Liver (tissue), 9 donors: ENCODE data around the gene AP1M2. TPM values are rescaled to one million over a fixed set of nuclear protein-coding genes. Genes with fewer than 3 reads are reported as not detected.

Experiments
- DNase-seq: peaks from one replicate; pipeline ENCODE4 v3.0.0-alpha.2; 2017; ENCODE audit warnings: low spot score
- H3K27ac ChIP-seq, 2 donors: one replicate each; pipeline ENCODE4 v1.7.0; 2013; ENCODE audit warnings: inconsistent platforms in 2 of 2, low read length in 2 of 2, control low read depth in 1 of 2, low read depth in 1 of 2, mild to moderate bottlenecking in 1 of 2
- H3K27me3 ChIP-seq, 4 donors: one replicate each; pipeline versions ENCODE4 v1.6.1 to v1.7.0; 2013; ENCODE audit warnings: low read length in 3 of 4, inconsistent platforms in 1 of 4, mild to moderate bottlenecking in 1 of 4, moderate library complexity in 1 of 4; ENCODE audit not compliant: control insufficient read depth in 4 of 4, insufficient read depth in 4 of 4
- H3K36me3 ChIP-seq, 4 donors: one replicate each; pipeline versions ENCODE4 v1.6.1 to v1.7.0; 2013; ENCODE audit warnings: low read length in 3 of 4, mild to moderate bottlenecking in 3 of 4, low read depth in 1 of 4, moderate library complexity in 1 of 4; ENCODE audit not compliant: control insufficient read depth in 4 of 4, insufficient read depth in 3 of 4
- H3K4me1 ChIP-seq, 4 donors: one replicate each; pipeline versions ENCODE4 v1.6.1 to v1.7.0; 2013; ENCODE audit warnings: low read length in 3 of 4, mild to moderate bottlenecking in 3 of 4, moderate library complexity in 1 of 4; ENCODE audit not compliant: control insufficient read depth in 4 of 4, insufficient read depth in 4 of 4
- H3K4me3 ChIP-seq, 3 donors: one replicate each; pipeline versions ENCODE4 v1.6.1 to v1.7.0; 2013; ENCODE audit warnings: low read length in 3 of 3, control low read depth in 1 of 3, low read depth in 1 of 3, mild to moderate bottlenecking in 1 of 3
- H3K9ac ChIP-seq, 2 donors: one replicate each; pipeline ENCODE4 v1.7.0; 2013; ENCODE audit warnings: low read length in 2 of 2, mild to moderate bottlenecking in 2 of 2, moderate library complexity in 2 of 2, control low read depth in 1 of 2, low read depth in 1 of 2
- H3K9me3 ChIP-seq, 4 donors: one replicate each; pipeline versions ENCODE4 v1.6.1 to v1.7.0; 2013; ENCODE audit warnings: low read length in 3 of 4; ENCODE audit not compliant: control insufficient read depth in 4 of 4
- EGR1 ChIP-seq, 2 donors: IDR thresholded peaks; 2 replicates each; pipeline ENCODE4 v1.6.1; 2016 to 2018; ENCODE audit warnings: antibody characterized with exemption in 2 of 2, low read depth in 2 of 2
- FOXA1 ChIP-seq: IDR thresholded peaks from 2 replicates; pipeline ENCODE4 v1.6.1; 2016; ENCODE audit warnings: antibody characterized with exemption
- FOXA2 ChIP-seq: IDR thresholded peaks from 2 replicates; pipeline ENCODE4 v1.6.1; 2016; ENCODE audit warnings: antibody characterized with exemption
- GABPA ChIP-seq, 2 donors: IDR thresholded peaks in 1 of 2; conservative IDR thresholded peaks in 1 of 2; 2 replicates each; pipeline ENCODE4 v1.6.1; 2016; ENCODE audit warnings: antibody characterized with exemption in 2 of 2, mild to moderate bottlenecking in 1 of 2, moderate library complexity in 1 of 2
- HNF4A ChIP-seq, 2 donors: conservative IDR thresholded peaks; 2 replicates each; pipeline ENCODE4 v1.6.1; 2016; ENCODE audit warnings: antibody characterized with exemption in 2 of 2, mild to moderate bottlenecking in 2 of 2
- HNF4G ChIP-seq: IDR thresholded peaks from 2 replicates; pipeline ENCODE4 v1.6.1; 2016; ENCODE audit warnings: antibody characterized with exemption
- JUND ChIP-seq, 2 donors: IDR thresholded peaks; 2 replicates each; pipeline ENCODE4 v1.6.1; 2016; ENCODE audit warnings: antibody characterized with exemption in 2 of 2
- MAX ChIP-seq: IDR thresholded peaks from 2 replicates; pipeline ENCODE4 v1.6.1; 2016; ENCODE audit warnings: antibody characterized with exemption
- NR2F2 ChIP-seq: IDR thresholded peaks from 2 replicates; pipeline ENCODE4 v1.6.1; 2016; ENCODE audit warnings: antibody characterized with exemption
- RAD21 ChIP-seq, 2 donors: IDR thresholded peaks; 2 replicates each; pipeline ENCODE4 v1.6.1; 2016; ENCODE audit warnings: antibody characterized with exemption in 2 of 2, mild to moderate bottlenecking in 2 of 2
- REST ChIP-seq: IDR thresholded peaks from 2 replicates; pipeline ENCODE4 v1.6.1; 2016; ENCODE audit warnings: antibody characterized with exemption, mild to moderate bottlenecking
- RXRA ChIP-seq, 2 donors: IDR thresholded peaks; 2 replicates each; pipeline ENCODE4 v1.6.1; 2017 to 2018; ENCODE audit warnings: antibody characterized with exemption in 2 of 2, mild to moderate bottlenecking in 1 of 2
- SP1 ChIP-seq: IDR thresholded peaks from 2 replicates; pipeline ENCODE4 v1.6.1; 2018; ENCODE audit warnings: antibody characterized with exemption, mild to moderate bottlenecking
- TAF1 ChIP-seq: conservative IDR thresholded peaks from 2 replicates; pipeline ENCODE4 v1.6.1; 2016; ENCODE audit warnings: antibody characterized with exemption, mild to moderate bottlenecking
- YY1 ChIP-seq: IDR thresholded peaks from 2 replicates; pipeline ENCODE4 v1.6.1; 2016; ENCODE audit warnings: antibody characterized with exemption, mild to moderate bottlenecking
- WGBS: extraction: QIAGEN DNeasy Blood & Tissue Kit; methylation state at CpG from one replicate; pipeline ENCODE4 v1.1.7; 2013; 5-methylcytosine and 5-hydroxymethylcytosine counted together
- polyA plus RNA-seq, 2 donors: library from polyadenylated mRNA; stranded (reverse) in 1 of 2; unstranded in 1 of 2; fragments of 200-250 nt in 1 of 2; fragments of >200 nt in 1 of 2; fragmentation: Nextera tagmentation in 1 of 2; extraction: Ambion mirVana in 1 of 2; gene quantifications; one replicate each; pipeline versions ENCODE4 v1.2.1 to v1.2.3, GENCODE V29; 2013 to 2015
- total RNA-seq, 2 donors: library from RNA; depleted of rRNA; stranded (reverse); fragments of >200 nt; gene quantifications; one replicate each; pipeline ENCODE4 v1.2.3, GENCODE V29; 2014
- TF ChIP-seq, protein P1 (sequence below): fragments of 150-350 bp; IDR thresholded peaks from 2 replicates; pipeline ENCODE4 v1.5.1; 2017; ENCODE audit warnings: improper control_type of control experiment, low read depth, low read length; ENCODE audit not compliant: missing input control
- TF ChIP-seq, protein P2 (sequence below): IDR thresholded peaks from 2 replicates; pipeline ENCODE4 v1.6.1; 2016; ENCODE audit warnings: antibody characterized with exemption
- TF ChIP-seq, protein P3 (sequence below): IDR thresholded peaks from 2 replicates; pipeline ENCODE4 v1.6.1; 2016; ENCODE audit warnings: antibody characterized with exemption
- donor health status: healthy.
- donor health status: healthy.
- donor health status: healthy.
- donor health status: healthy.
- donor health status: healthy.

AP1M2 gene
- total and polyA plus RNA-seq, 4 donors, result 0.42 to 1.3 (median 0.70) TPM

GRCh38 chr19:10577951-10578350 is 9.2 kb downstream of the AP1M2 start:
- Histone ChIP-seq H3K4me1 (peaks cover 0 to 5% (median 2%) of the 10 kb centered on the region in 4 donors), H3K9me3 (no peaks in the 10 kb centered on the region), H3K36me3 (no peaks in the 10 kb centered on the region), H3K9ac (no peak overlapping the region), H3K4me3 (no peak overlapping the region), H3K27me3 (no peaks in the 10 kb centered on the region), H3K27ac (no peak overlapping the region)
- WGBS, result 92% methylated on average over 6 of the region's 6 CpGs
- TF ChIP-seq MAX, result no peak
- no peak for DNase-seq

DNA sequence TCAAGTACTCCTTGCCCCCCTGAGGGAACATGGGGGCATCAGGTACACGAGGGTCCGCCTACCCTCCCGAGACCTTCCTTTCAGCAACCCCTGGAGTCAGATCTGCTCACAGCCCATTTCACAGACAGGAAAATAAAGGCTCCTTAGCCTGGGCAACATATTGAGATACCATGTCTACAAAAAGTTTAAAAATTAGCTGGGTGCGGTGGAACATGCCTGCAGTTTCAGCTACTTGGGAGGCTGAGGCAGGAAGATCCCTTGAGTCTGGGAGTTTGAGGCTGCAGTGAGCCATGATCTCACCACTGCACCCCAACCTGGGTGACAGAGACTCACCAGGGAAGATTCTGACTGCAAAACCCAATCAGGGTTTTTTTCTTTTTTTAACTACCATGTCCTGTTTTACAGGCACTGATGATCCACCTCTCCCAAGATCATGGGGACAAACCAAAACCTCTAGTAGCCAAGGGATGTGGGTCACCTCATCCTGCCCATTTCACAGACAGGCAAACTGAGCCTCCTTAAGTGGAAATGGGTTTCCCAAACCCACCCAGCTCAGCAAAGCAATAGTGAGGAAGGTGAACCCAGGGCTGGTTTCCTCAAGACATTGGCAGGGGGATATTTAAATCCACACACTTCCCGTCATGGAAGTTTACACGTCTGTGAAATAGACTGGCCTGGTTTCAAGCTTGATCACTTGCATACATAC is 11.9 kb downstream of the AP1M2 start:
- H3K9ac ChIP-seq, result no peak overlapping the region
- H3K27me3 ChIP-seq, result no peaks in the 10 kb centered on the region
- H3K27ac ChIP-seq, result no peak overlapping the region
- 85% methylated on average over 6 of the region's 6 CpGs for WGBS
- no peak for DNase-seq
- TF ChIP-seq, protein P1, sequence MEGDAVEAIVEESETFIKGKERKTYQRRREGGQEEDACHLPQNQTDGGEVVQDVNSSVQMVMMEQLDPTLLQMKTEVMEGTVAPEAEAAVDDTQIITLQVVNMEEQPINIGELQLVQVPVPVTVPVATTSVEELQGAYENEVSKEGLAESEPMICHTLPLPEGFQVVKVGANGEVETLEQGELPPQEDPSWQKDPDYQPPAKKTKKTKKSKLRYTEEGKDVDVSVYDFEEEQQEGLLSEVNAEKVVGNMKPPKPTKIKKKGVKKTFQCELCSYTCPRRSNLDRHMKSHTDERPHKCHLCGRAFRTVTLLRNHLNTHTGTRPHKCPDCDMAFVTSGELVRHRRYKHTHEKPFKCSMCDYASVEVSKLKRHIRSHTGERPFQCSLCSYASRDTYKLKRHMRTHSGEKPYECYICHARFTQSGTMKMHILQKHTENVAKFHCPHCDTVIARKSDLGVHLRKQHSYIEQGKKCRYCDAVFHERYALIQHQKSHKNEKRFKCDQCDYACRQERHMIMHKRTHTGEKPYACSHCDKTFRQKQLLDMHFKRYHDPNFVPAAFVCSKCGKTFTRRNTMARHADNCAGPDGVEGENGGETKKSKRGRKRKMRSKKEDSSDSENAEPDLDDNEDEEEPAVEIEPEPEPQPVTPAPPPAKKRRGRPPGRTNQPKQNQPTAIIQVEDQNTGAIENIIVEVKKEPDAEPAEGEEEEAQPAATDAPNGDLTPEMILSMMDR, result no peak
- TF ChIP-seq YY1, result no peak
- TF ChIP-seq, protein P2, sequence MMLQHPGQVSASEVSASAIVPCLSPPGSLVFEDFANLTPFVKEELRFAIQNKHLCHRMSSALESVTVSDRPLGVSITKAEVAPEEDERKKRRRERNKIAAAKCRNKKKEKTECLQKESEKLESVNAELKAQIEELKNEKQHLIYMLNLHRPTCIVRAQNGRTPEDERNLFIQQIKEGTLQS, result no peak
- TF ChIP-seq REST, result no peak
- TF ChIP-seq MAX, result no peak
- TF ChIP-seq SP1, result no peak
- TF ChIP-seq JUND (IDR thresholded peaks at IDR 0.05), result no peak
- TF ChIP-seq FOXA1, result no peak
- TF ChIP-seq, protein P3, sequence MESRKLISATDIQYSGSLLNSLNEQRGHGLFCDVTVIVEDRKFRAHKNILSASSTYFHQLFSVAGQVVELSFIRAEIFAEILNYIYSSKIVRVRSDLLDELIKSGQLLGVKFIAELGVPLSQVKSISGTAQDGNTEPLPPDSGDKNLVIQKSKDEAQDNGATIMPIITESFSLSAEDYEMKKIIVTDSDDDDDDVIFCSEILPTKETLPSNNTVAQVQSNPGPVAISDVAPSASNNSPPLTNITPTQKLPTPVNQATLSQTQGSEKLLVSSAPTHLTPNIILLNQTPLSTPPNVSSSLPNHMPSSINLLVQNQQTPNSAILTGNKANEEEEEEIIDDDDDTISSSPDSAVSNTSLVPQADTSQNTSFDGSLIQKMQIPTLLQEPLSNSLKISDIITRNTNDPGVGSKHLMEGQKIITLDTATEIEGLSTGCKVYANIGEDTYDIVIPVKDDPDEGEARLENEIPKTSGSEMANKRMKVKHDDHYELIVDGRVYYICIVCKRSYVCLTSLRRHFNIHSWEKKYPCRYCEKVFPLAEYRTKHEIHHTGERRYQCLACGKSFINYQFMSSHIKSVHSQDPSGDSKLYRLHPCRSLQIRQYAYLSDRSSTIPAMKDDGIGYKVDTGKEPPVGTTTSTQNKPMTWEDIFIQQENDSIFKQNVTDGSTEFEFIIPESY, result no peak
- no peak for TF ChIP-seq GABPA (IDR thresholded peaks at IDR 0.05 in 1 of 2, conservative IDR thresholded peaks at IDR 0.05 in 1 of 2)
- TF ChIP-seq RXRA (IDR thresholded peaks at IDR 0.05), result no peak
- no peak for TF ChIP-seq HNF4A (conservative IDR thresholded peaks at IDR 0.05)
- no peak for TF ChIP-seq RAD21 (IDR thresholded peaks at IDR 0.05)
- no peak for TF ChIP-seq NR2F2
- TF ChIP-seq EGR1 (IDR thresholded peaks at IDR 0.05; ENCODE audit: low read depth in 2 of 2), result no peak
- no peak for TF ChIP-seq TAF1
- no peak for TF ChIP-seq HNF4G
- no peak for TF ChIP-seq FOXA2
- H3K4me3 ChIP-seq, result no peak overlapping the region
- H3K36me3 ChIP-seq, result no peaks in the 10 kb centered on the region
- H3K9me3 ChIP-seq, result no peaks in the 10 kb centered on the region
- H3K4me1 ChIP-seq, result peaks cover 0 to 1% (median 0%) of the 10 kb centered on the region in 4 donors
